Astrocyte of the cerebellum (primary cell): ENCODE measurements around the gene GGPS1.
"Not testable (repeated sequence)": the region's sequence is repeated elsewhere in the genome, so short reads cannot be mapped to it uniquely, and the experiment has no call there.

Source experiments
- DNase-seq: peaks from one replicate; pipeline ENCODE4 v3.0.0-alpha.2; 2011; ENCODE audit warnings: low read depth
- H3K4me3 ChIP-seq: 2 replicates; pipeline ENCODE4 v1.5.1; 2011; ENCODE audit warnings: mild to moderate bottlenecking, low read depth, low read length, moderate library complexity
- in situ Hi-C: cut with HindIII; loops from 2 replicates; pipeline ENCODE4 v1.10.0; 2017; ENCODE audit warnings: low sequenced_read_pairs
- TF ChIP-seq, protein P1 (sequence below): IDR thresholded peaks from 2 replicates; pipeline ENCODE4 v1.5.1; 2012; ENCODE audit warnings: low read length, low read depth, moderate library complexity, mild to moderate bottlenecking; ENCODE audit errors: missing control alignments

Gene GGPS1

DNA sequence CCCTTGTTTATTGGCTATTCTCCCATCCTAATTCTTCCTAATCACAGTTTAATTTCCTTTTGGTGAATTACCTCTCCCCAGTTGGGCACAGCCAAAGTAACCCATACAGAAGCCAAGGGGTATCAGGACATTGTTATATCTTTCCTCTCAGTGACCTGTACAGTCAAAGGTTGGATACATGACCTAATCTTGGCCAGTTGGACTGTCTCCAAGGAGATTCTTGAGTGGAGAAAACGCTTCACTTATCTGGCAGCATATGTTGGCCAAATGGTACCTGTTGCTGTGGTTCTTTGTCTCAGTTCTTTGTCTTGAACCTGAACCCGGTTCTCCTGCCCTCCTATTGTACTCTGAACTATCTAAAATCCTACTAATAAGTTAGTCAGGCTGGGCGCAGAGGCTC, 23.5 kb downstream of the GGPS1 start:
- in situ Hi-C loops = no loop called here
- TF ChIP-seq, protein P1, sequence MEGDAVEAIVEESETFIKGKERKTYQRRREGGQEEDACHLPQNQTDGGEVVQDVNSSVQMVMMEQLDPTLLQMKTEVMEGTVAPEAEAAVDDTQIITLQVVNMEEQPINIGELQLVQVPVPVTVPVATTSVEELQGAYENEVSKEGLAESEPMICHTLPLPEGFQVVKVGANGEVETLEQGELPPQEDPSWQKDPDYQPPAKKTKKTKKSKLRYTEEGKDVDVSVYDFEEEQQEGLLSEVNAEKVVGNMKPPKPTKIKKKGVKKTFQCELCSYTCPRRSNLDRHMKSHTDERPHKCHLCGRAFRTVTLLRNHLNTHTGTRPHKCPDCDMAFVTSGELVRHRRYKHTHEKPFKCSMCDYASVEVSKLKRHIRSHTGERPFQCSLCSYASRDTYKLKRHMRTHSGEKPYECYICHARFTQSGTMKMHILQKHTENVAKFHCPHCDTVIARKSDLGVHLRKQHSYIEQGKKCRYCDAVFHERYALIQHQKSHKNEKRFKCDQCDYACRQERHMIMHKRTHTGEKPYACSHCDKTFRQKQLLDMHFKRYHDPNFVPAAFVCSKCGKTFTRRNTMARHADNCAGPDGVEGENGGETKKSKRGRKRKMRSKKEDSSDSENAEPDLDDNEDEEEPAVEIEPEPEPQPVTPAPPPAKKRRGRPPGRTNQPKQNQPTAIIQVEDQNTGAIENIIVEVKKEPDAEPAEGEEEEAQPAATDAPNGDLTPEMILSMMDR = no peak
- no peak for DNase-seq
- no peak overlapping the region for H3K4me3 ChIP-seq

DNA sequence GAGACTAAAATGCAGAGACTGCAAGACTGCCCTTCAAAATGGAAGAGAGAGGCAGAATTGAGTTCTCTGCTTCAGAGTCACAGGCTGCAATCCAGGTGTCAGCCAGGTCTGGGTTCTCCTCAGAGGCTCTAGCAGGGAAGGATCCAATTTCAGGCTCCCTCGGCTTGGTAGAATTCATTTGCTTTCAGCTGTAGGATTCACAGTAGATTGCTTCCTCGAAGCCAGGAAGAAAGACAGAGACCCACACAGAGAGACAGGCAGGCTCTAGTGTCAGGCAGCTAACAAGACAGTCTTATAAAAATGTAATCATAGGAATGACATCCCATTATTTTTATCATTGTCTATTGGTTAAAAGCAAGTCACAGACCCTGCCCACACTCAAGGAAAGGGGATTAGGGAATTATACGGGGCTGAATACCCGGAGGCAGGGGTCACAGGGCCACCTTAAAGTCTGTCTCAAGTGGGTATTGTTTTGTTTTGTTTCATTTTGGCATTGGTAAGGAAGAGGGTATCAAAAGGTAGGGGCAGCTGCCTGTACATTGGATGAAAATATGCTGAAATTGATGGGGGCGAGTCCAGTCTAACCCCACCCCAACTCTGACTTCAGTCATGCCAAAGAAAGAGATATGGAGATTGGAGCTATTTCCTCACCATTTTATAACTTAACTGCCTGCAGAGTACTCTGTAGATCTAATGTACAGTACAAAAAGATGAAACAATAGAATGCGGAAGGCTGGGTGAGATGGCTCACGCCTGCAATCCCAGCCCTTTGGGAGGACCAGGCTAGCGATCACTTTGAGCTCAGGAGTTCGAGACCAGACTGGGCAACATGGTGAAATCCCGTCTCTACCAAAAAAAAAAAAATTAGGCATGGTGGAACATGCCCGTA, 29.4 kb downstream of the GGPS1 start:
- in situ Hi-C loops = no loop called here
- TF ChIP-seq, protein P1 = no peak
- DNase-seq = no peak
- no peak overlapping the region for H3K4me3 ChIP-seq

DNA sequence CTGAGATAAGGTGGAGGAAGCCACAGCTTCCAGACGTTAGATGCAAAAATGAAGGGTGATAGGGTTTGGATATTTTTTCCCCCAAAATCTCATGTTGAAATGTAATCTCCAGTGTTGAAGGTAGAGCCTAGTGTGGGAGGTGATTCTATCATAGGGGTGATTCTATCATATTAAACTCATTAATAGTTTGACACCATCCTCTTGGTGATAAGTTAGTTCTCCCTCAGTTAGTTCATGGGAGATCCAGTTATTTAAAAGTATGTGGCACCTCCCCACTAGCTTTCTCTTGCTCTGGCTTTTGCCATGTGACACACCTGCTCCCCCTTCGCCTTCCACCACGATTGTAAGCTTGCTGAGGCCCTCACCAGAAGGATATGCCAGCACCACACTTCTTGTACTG, 30.5 kb downstream of the GGPS1 start:
- TF ChIP-seq, protein P1 = no peak
- no peak overlapping the region for H3K4me3 ChIP-seq
- DNase-seq = no peak
- in situ Hi-C loops = no loop called here

DNA sequence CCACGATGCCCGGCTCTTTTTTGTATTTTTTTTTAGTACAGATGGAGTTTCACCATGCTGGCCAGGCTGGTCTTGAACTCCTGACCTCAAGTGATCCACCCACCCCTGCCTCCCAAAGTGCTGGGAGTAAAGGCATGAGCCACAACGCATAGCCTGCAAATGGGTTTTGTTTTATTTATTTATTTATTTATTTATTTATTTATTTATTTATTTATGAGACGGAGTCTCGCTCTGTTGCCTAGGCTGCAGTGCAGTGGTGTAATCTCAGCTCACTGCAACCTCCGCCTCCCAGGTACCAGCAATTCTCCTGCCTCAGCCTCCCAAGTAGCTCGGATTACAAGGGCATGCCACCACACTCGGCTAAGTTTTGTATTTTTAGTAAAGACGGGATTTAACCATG, 35.8 kb downstream of the GGPS1 start:
- in situ Hi-C loops, DNase-seq, H3K4me3 ChIP-seq: not testable (repeated sequence)

DNA sequence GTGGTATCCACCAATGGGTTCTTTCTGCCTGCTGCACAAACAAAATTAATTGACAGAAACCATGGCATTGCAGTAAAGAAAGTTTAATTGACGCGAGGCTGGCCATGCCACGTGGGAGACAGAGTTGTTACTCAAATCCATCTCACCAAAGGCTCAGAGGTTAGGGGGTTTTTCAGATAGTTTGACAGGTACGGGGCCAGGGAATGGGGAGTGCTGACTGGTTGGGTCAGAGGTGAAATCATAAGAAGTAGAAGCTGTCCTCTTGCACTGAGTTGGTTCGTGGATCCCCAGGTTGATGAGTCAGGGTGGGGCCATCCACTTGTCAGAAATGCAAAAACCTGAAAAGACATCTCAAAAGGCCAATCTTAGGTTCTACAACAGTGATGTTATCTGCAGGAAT, 37.9 kb downstream of the GGPS1 start:
- no peak overlapping the region for H3K4me3 ChIP-seq
- TF ChIP-seq, protein P1 = no peak
- in situ Hi-C loops = no loop called here
- no peak for DNase-seq

DNA sequence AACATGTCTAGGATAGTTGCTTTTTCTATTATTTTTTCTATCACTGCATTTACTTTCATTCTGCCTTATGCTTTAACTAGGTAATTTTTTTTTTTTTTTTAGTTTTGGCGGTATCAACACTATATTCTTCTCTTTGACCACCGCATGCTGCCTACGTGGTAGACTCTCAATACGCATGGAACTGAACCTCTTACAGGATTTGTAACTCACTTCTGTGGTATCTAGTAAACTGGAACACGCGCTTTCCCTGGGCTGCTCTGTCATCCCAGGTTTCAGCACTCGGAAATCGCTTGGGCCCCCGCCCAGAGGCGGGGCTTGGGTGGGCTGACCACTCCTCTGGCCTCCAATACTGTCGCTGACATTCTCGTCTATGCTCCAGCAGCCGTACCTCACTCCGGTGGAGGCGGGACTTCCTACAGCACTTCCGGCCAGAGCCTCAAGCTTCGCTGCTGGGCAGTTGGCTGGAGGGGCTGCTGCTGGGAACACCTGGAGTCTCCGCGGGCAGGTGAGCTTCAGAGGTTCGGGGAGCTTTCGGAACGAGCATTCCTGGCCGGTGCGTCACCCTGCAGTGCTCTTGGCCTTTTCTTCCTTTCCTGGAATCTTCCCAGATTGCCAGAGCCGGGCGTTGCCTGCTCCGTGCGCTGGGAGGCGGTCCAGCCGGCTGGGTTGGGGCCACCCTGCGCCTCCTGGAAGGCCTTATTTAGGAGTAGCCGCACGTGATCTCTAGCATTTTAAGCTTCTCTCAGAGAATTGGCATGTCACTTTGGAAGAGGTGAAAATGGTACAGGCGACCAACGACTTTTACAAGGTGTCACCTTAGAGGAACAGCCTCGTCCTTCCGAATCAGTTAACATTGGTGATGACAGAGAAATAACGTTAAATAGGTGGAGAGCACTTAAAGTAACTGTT, 38.9 kb downstream of the GGPS1 start, which contains the start of gene TBCE:
Gene TBCE, plus strand, starts transcription at position 428 of the 909 bp plus-strand sequence. CDS start 12,623 bp downstream, outside the sequence.
- in situ Hi-C loops = no loop called here
- peak; percentile 93 for DNase-seq
- TF ChIP-seq, protein P1 = peak; percentile 24
- H3K4me3 ChIP-seq = peak within 1 kb of the TSS; percentile 82
